HG02763 (cell line): ENCODE measurements around the gene ANKRD10.

Source experiments
- ATAC-seq: cut with Tn5 transposase; IDR thresholded peaks from one replicate; pipeline ENCODE4 v1.9.1; 2021; ENCODE audit warnings: mild to moderate bottlenecking, moderate library complexity; ENCODE audit not compliant: unreplicated experiment

Gene ANKRD10

DNA sequence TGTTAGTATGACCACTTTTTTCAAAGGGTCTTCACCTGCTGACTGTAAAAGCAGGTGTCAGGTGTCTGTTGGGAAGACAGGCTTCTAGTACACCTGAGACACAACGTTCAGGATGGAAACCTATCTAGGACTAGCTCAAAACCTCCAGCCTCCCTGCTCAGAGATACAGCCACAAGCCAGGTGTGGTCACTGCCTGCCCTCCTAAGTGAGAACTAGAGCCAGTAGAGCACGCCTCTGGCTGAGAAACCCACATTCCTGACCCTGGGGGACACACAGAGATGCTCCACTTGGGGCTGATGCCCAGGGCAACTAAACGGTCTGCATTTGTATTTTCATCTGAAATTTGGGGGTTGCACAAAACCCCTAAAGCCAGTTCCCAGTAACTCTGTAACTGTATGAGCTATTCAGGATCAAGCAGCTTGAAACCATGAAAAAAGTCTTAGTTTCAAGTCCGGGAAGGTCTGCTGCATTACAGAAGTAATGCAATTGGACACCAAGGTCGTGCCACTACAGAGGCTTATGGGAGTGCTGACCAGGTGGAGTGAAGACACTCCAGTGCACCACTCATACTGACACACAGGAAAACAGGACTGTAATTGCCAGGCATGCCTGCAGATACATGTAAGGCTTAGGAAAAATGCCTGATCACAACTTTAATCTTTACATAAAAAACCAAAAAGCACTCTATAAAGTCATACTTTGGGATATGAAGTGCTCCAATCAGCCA lies 27.8 kb downstream of the ANKRD10 start:
- ATAC-seq: no peak

DNA sequence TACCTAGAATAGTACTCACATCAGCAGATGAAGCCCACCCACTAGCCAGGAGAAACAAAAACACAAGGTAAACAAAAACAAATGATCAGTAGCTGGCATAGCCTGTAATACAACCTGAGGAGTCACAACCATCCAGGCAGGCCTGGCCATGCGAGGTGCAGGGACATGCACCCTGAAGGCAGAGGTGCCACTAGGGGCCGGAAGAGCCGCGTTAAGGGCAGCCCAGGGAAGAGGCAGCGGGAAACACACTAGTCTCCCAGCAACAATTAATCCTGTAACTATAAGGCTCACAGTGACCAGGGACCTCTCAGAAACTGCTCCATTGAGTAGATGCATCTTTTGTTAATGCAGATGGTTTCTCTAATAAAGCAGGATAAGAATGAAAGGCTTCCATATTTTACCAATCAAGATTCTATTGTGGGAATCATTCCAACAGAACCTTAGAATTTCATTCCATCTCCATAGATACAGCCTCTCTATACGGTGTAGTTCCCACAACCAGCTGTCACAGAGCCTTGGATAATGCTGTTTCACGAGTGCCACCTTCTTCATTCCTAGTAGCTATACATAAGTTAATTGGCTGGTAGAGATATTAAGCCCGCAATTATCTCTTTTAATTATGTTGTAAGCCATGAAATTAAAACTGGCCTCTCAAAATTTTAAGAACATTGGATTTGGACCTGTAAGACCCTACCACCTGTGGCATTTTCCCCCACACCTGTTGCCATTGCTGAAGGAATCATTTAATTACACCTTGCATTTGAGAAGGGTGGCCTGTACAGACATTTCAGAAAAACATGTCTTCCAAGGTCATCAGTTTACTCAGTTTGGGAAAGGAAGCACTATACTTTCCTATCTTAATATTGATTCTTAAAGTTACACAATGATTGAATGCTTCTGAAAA lies 28.7 kb downstream of the ANKRD10 start:
- no peak for ATAC-seq

DNA sequence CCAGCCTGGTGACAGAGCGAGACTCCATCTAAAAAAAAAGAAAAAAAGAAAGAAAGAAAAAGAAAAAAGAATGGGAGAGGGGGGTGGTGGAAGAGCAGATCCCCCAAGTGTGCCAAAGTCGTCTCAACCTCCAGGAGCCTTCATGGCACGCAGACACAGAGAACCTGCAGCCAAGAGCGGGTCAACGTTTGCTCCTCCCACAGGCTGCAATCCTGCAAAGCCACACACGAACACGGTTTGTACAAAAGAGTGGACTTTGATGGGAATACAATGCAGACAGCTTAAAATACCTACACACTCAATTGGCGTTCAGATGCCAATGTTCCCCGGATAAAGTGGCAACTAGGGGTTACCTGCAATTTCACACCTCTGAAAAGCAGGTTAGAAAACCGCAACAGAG lies 29.4 kb downstream of the ANKRD10 start:
- no peak for ATAC-seq

DNA sequence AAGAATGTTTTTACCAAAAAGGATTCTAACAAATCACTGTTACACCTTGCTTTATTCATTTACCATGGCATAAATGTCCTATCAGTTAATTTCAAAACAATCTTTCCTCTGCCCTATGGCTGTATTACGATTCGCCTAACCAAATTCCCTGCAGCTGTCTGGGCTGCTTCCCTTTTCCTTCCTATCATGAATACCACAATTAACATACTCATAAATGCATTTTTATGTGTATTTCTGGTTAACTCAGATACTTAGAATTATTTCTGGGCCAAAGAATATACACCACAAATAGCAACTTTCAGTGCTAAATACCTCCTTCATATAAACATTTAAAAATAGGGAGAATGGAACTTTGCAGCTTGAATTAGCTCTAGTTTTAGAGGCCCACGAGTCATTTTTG lies 30.4 kb downstream of the ANKRD10 start:
- no peak for ATAC-seq

DNA sequence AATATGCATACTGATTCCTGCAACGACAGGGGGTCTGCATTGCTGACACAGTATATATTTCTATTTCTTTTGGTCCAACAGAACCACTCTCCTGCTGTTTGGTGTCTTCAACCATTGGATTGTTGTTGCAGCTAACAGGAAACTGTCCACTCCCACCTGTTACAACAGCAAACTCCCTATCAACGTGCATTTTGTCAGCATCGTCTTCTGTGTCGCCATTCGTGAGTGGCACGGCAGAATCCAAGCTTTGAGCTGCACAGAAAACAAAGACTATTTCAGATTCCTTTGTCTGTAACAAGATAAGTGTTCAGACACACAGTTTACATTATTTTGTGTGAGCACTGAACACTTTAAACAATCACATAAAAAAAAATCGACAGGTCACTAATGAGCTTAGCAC lies 31.3 kb downstream of the ANKRD10 start:
- ATAC-seq: no peak

DNA sequence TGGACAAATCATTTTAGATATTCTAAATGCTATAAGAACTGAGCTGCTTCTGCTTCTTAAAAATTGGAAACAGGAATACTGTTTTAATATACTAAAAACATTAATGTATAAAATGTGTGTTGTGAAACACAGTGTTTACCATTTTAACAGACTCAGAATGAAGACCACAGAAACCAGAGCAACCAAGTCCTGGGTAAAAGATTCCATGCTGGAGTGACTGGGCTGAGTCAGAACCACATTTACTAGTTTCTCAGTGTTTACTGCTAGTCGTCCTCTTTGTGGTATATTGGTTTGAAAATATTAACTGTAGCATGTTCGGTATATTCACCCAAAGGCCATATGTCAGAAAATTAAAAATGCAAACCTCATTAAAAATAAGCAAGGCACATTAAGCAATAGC lies 31.9 kb downstream of the ANKRD10 start:
- ATAC-seq: no peak

DNA sequence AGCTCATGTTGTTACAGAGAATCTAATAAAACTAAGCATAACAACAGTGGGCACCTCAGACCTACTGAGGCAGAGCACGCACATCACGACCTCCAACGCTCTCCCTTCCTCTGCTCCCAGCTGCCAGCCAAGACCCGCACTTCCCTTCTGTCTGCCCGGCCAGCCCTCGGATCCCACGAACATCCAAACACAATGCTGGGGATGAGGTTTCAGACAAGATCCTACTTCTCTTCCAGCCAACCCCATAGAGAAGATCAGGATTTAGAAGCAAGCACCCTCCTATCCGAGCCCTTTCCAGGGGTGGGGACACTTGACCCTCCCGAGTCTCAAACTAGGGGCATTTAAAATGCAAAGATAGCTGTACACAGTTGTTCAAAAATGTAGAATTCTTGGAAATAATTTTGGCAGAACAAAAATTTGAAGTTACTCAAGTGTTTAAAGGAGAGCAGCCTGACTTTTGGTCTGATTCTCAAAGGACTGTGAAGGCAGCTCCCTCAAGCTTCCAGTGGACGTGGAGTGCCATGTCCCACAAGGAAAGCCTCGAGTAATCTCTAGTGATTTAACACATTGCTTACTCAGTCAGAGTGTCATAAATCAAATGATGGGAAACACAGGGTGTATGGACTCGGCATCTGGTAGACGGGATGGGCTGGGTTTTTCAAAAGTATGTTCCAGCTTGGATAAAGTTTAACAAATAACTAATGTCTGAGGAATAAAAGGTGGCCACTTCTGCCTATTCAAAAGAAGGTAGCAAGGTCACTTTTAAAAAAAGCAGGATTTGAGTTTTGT lies 32.8 kb downstream of the ANKRD10 start:
- ATAC-seq: no peak

DNA sequence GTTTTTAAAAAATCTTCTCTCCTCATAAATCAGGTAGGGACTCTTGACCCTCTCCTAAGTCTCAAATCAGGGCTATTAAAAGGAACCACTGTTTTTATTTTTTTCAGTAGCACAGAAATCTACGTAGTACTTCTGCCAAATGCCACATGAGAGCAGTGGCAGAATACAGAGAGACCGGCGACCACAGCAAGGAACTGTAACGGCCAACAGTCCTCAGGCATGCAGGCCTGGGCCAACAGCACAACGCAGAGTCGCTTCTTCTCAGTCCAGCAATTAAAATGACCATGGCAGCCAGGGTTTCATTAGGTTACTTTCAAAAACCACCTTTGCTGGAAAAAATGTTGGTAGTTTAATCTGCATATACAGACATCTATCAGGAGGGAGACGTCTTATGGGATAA lies 34.2 kb downstream of the ANKRD10 start:
- ATAC-seq: no peak

DNA sequence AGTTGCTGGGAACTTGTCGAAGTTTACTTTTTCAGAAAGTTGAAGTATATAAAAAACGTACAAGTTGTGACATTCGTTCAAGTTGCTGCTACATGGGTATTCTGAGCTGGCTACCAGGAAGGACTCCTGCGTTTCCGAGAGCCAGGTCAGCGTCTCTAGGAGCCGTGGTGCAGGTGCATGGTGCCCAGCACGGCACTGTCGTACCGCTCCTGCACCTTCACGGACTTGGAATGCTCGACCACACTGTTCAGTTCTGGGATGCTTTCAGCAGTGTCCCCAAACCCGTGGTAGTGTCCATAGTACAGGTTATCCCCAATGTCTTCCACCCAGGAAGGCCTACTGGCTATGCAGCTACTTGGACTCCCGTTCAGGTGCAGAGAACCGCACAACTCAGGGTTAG lies 35.4 kb downstream of the ANKRD10 start:
- no peak for ATAC-seq

DNA sequence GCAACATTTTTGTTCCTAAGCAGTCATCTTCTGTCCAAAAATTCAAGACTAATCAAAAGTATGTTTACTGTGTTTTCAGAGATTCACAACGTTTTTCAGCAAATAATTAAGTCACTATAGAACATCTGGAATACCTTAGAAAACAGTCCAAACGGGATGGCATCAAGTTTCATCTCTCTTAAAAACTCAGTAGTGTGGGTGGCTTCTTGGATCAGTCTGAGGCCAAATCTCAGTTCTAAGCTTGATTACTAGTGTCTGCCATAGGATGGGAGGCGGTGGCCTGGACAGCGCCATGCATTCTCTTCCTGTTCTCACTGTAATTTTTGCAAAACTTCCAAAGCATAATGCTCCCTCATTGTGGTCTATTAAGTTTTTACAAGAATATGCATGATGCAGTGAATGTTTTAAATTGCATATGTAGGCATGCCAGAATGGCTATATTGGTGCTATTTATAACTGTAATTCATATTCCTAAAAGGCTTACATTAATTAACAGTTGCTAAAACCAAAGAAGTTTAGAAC lies 37.1 kb downstream of the ANKRD10 start:
- no peak for ATAC-seq

DNA sequence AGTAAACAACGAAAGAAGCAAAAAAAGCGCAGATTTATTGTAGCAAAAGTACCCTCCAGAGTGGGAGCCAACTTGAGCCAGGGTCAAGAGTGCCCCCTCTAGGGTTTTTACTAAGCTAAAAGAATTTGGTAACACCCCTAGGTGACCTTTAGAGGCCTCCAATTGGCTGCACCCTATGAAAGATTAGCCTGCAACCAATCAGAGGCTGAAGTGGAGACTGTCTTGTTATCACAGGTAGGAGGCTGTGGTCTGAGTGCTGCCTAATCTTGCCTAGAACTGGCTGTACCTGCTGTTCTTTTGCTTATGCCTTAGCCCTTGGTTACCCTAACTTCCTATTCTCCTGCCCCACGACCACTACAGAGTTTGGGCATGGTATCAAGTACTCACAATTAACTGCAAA lies 38.3 kb downstream of the ANKRD10 start:
- ATAC-seq: no peak

DNA sequence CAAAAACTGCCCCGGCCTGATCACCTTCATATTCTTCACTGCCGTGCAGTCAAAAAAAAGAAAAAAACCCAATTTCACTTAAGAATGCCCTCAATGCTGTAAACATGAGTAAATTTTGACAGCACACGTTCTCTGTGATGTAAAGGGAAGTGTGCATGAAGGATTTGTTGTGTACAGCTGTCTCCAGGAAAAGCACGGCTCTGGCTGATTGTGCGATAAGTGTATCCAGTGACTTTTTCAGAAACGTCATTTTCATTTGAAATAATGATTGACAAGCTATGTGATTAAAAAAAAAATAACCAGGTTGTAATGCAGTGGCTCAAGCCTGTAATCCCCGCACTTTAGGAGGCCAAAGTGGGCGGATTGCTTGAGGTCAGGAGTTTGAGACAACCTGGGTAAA lies 39.6 kb downstream of the ANKRD10 start:
- no peak for ATAC-seq

DNA sequence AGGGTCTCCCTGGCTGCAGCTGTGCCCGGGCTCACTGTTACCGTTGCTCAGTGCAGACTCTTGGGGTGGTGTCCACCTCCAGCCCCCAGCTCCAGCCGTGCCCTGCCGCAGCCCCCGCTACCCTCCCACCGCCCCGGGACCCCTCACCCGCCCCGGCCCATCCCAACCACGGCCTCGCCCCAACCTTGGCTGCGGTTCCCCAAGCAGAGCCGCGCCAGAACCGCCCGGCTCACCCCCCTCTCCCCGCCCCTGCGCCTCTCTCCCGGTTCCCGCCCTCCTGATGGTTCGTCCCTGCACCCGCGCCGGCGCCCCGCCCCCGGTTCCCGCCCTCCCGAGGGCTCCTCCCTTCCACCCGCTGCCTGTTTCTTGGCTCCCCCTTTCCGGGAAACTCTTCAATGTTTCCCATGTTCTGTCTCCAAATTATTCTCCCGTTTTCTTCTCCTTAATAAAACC lies 40.3 kb downstream of the ANKRD10 start:
- ATAC-seq: no peak

DNA sequence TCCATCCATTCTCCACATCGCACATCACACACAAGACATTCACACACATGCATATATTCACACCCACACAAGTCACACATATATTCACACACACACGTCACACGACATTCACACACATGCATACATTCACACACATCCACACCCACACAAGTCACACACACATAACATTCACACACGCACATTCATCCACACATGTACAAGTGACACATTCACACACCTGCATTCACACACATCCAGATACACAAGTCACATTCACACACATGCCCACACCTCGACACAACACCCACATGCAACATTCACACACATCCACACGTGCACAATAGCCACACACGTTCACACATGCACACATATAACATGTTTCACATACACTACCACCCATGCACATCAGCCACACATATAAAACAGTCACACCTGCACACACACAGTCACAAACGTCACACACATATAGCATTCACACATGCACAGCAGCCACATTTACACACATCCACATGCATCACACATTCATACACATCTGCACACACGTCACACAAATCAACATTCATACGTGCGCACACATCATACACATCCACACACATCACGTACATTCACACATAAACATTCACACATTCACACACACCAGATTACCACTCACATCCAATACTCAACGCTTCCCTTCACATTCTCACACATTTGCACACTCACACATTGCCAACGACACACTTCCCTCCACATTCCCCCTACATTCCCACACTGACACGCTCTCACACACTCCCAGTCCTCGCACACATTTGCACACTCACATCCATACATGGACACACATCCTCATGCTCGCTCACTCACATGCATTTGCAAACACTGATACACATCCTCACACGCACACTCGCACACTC lies 41.0 kb downstream of the ANKRD10 start:
- no peak for ATAC-seq

DNA sequence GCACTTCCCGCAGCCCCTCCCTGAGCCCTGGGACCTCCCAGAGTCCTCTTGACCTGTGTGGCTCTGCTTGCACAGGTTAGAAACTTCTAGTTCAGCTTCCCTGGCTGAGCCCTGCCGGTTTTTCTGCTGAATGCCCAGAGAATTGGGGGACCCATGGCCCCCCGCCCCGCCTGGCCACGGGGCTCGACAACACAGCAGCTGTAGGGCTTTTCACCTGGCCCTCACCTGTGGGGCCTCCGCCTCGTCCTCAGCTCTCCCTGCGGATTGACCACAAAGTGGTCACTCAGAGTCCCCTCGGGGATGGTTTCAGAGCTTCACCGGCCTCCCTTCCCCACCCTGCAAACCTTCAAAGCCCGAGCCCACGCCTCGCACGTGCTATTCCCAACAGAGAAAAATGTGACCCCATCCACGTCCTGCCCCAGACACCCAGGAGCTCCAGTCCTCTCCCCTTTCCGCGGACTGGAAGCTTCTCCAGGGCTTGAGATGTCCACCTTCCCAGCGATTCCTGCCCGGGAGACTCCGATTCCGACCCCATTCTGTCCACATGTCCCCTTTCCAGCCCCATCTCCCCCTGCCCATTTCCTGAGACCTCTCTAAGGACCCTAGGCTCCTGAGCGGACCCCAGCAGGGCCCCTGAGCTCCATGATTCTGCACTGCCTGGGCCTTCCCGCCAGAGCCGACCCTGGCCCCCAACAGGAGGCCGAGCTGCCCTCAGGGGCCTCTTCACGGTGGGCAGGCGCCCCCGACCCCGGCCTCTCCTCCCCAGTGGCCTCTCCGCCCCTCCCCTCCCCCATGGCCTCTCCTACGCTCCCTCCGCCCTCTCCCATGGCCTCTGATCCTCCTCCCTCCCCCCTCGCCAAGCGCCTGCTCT lies 41.9 kb downstream of the ANKRD10 start:
- no peak for ATAC-seq

DNA sequence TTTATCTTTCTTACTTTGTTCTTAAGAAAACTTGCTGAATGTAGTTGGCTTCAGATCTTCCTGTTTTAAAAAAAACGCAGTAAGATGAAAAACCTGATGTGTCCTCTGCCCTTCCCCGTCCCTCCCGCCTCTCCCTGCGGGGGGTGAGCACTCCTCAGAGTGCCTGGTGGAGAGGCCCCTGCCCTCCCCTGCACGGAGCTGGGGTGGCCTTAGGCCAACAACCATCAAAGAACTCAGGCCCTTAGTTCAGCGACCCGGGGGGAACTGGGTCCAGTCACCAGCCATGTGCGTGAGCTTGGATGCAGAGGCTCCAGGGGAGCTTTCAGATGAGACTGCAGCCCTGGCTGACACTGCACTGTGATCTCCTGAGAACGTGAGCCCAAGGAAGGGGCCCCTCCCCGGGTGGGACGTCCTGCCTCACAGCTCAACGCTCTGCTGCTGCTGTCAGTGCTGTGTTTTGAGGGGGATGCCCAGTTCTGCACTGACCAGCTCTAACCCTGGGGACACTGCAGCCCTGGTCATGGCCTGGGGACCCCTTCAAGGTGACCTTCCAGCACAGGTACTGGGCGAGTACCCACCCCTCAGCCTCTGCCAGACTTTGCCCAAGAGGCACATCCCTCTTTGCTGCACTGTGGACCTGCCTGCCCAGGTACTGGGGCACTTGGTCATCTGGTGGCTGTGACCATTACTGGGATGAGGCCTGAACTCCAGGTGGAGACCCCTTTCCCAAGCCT lies 42.7 kb downstream of the ANKRD10 start:
- ATAC-seq: no peak

DNA sequence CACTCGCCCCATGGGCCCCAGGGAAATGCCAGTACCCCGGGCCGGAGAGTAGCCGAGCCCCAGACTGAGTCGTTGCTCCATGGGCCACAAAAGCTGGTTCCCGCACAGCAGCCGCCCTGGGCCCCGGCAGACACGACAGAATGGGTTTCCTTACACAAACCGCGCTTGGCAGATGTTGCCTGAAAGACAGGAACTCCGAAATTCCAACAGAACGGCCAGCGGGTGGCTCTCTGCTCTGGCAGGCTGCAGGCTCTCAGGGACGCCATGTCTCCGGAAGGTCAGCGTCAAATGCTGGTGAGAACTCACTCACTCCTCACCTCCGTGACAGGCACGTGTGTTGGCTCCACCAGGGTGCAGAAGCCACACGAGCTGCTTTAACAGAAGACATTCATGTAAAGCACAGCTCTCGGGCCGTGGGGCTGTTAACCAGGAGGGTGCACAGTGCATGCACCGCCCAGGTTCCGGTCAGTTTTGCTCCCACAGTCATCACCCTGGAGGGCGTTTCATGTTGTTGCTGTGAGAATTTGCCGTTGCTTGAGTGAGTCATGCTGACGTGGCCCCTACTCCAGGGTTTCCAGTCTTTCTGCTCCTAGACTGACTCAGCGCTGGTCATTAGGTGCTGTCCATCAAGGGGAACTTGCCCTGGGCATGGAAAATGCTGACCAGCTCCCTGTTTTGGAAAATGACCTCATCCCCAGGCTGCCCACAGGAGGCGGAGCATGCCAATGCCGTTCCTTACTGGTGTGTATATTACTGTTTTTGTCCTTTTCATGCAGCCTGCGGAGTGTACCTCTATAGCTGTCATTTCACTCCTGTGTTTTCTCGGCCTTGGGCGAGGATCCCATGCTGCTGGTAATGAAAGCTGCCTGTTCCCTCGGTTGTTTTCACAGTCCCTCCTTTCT lies 44.8 kb downstream of the ANKRD10 start:
- ATAC-seq: no peak
